Colonic mucosa (tissue), 4 donors: ENCODE data around the gene IGF2R. TPM values are rescaled to one million over a fixed set of nuclear protein-coding genes. Genes with fewer than 3 reads are reported as not detected.
"Not testable (repeated sequence)": the region's sequence is repeated elsewhere in the genome, so short reads cannot be mapped to it uniquely, and the experiment has no call there.

Experiments used
- DNase-seq: peaks from one replicate; pipeline ENCODE4 v3.0.0-alpha.2; 2020
- H3K27ac ChIP-seq: fragments of 200-600 bp; one replicate; pipeline ENCODE4 v1.8.0; 2021
- H3K27me3 ChIP-seq: fragments of 200-600 bp; one replicate; pipeline ENCODE4 v1.8.0; 2021
- H3K36me3 ChIP-seq: fragments of 200-600 bp; one replicate; pipeline ENCODE4 v1.8.0; 2021
- H3K4me1 ChIP-seq: fragments of 200-600 bp; one replicate; pipeline ENCODE4 v1.8.0; 2021; ENCODE audit warnings: mild to moderate bottlenecking
- H3K4me3 ChIP-seq: fragments of 200-600 bp; one replicate; pipeline ENCODE4 v1.8.0; 2021
- H3K9ac ChIP-seq, 2 donors: one replicate each; pipeline ENCODE4 v1.7.0; 2013; ENCODE audit warnings: control low read depth in 2 of 2, low read depth in 2 of 2, low read length in 2 of 2
- H3K9me3 ChIP-seq: fragments of 200-600 bp; one replicate; pipeline ENCODE4 v1.8.0; 2021
- intact Hi-C: fragments of 100-400 bp; cut with DNase I; formaldehyde crosslinking; loops from one replicate; pipeline ENCODE4 v1.14.1; 2022
- total RNA-seq, 2 donors: library from RNA; stranded (reverse); fragmentation: NEBNext Ultra II Directional in 1 of 2; extraction: Animal tissue kit (Norgen Biotek cat#: 25700) in 1 of 2; gene quantifications; one replicate each; pipeline ENCODE4 v1.2.1, GENCODE V29; 2021
- TF ChIP-seq, protein P1 (sequence below): fragments of 200-600 bp; IDR thresholded peaks from one replicate; pipeline ENCODE4 v1.8.0; 2022; ENCODE audit warnings: antibody characterized with exemption, mild to moderate bottlenecking
- donor health status: healthy.
- donor health status: DM: no; HTN: no; CAD: no.
- donor health status: DM: no; HTN: no; CAD: no.

Gene IGF2R
- total RNA-seq, 2 donors from 2014 or later = 73.8 to 84.4 TPM

DNA sequence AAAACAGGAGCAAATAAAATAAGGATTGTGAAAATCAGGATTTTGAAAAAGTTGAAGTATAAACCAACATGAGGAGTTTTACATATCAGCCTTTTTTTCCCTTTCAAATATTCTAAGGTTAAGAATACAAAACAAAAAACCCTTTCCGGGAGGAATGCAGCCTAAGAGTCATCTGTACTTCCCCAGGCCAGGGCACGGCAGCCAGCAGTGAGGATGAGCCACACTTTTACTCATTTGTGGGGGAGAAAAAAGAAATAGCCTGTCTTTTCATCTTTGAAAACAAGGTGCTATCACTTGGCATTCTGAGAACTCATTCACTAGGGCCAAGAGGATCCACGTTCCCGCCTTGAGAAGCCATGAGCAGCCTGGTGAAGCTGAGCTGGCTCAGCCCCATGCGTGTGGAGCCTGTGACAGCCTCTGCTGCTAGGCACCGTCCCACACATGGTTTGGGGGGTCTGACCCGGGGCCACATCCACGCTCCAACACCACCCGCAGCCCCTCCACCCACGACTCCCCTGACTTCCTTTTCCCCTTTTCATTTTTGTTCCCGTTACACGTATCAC, 164.0 kb downstream of the IGF2R start:
- TF ChIP-seq, protein P1, sequence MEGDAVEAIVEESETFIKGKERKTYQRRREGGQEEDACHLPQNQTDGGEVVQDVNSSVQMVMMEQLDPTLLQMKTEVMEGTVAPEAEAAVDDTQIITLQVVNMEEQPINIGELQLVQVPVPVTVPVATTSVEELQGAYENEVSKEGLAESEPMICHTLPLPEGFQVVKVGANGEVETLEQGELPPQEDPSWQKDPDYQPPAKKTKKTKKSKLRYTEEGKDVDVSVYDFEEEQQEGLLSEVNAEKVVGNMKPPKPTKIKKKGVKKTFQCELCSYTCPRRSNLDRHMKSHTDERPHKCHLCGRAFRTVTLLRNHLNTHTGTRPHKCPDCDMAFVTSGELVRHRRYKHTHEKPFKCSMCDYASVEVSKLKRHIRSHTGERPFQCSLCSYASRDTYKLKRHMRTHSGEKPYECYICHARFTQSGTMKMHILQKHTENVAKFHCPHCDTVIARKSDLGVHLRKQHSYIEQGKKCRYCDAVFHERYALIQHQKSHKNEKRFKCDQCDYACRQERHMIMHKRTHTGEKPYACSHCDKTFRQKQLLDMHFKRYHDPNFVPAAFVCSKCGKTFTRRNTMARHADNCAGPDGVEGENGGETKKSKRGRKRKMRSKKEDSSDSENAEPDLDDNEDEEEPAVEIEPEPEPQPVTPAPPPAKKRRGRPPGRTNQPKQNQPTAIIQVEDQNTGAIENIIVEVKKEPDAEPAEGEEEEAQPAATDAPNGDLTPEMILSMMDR = no peak
- intact Hi-C loops = no loop called here
- Histone ChIP-seq H3K9me3 (no peaks in the 10 kb centered on the region), H3K4me1 (no peaks in the 10 kb centered on the region), H3K9ac (no peak overlapping the region), H3K4me3 (no peak overlapping the region), H3K27ac (no peak overlapping the region), H3K36me3 (no peaks in the 10 kb centered on the region), H3K27me3 (no peaks in the 10 kb centered on the region)
- DNase-seq = no peak

DNA sequence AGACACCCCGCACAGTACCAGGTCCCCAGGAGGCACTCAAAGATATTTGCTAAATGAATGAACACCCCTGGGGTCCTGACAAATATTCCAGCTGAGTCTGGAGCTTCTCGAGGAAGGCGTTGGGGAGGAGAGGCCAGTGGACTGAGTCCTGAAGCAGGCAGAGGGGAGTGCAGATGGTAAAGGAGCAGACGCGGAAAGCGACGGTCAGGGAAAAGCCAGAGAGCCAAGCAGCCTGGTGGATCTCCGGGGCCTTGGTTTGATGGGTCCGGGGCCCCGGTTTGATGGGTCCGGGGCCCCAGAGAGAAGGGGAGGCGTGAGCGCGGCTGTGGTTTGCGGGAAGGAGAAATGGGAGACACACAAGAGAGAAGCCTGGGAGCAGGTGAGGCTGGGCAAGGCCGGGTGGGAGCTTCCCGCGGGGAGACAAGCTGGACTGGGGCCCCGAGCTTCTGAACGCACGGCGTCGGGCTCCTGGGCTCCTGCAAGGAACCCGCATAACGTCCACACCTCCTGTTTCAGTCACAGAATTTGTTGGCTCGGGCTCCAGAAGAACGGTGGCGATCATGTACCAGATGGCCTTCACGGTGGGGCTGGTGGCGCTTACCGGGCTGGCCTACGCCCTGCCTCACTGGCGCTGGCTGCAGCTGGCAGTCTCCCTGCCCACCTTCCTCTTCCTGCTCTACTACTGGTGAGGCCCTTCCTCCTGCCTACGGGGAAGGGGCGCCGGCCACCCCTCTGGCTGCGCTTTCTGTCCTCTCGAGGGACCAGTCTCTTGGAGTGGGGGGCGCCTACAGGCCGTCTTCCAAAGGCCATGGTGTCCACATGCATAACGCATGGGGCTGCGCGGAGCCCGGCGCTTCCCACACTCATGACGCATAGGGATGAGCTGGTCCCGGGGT, 164.8 kb downstream of the IGF2R start:
- no peak for DNase-seq
- intact Hi-C loops = no loop called here
- H3K9ac ChIP-seq = no peak overlapping the region
- H3K4me1 ChIP-seq = no peaks in the 10 kb centered on the region
- no peak overlapping the region for H3K4me3 ChIP-seq
- no peaks in the 10 kb centered on the region for H3K36me3 ChIP-seq
- H3K27me3 ChIP-seq = no peaks in the 10 kb centered on the region
- TF ChIP-seq, protein P1 = no peak
- H3K27ac ChIP-seq = no peak overlapping the region
- no peaks in the 10 kb centered on the region for H3K9me3 ChIP-seq

DNA sequence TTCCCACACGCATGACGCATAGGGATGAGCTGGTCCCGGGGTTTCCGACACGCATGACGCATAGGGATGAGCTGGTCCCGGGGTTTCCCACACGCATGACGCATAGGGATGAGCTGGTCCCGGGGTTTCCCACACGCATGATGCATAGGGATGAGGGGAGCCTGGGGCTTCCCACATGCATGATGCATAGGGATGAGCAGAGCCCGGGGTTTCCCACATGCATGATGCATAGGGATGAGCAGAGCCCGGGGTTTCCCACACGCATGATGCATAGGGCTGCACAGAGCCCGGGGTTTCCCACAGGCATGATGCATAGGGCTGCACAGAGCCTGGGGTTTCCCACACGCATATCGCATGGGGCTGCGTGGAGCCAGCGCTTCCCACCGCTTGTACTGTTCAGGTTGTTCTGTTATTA, 165.5 kb downstream of the IGF2R start:
- intact Hi-C loops, H3K27ac ChIP-seq, H3K4me1 ChIP-seq, H3K9me3 ChIP-seq, H3K27me3 ChIP-seq, H3K36me3 ChIP-seq, H3K4me3 ChIP-seq, H3K9ac ChIP-seq, DNase-seq: not testable (repeated sequence)

DNA sequence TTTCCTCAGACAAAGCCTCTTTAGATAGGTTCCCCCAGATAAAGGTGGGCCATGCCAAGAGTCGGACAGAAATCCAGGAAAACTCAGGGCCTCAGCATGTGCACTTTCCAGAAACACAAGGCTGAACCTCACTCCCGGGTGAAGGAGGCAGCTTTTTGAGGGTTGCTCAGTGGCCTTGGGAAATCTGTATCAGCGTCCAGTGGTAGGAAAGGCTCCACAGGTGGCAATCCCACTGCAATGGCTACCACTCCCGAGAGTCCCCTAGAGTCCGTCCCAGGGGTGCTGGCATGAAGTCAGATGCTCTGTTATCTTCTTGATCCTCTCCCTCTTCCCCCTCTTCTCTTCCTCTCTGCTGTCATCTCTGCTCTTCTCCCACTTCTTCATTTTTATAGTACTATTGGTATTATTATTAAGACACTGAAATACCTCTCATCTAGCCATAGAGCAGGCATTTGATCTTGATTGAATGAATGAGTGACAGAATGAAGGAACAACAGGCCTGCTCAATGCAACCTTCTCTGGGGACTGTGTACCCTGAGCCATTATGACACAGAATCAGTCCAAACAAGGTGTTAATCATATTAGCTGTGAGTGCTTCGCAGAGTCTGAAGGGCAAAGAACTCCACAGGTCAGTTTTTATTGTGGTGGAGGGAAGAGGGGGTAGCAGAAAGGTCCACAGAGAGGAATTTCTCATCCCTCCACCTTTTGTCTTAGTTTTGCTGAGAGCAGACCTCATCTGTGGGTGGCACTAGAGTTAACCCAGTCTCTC, 166.1 kb downstream of the IGF2R start:
- H3K36me3 ChIP-seq = no peaks in the 10 kb centered on the region
- TF ChIP-seq, protein P1 = no peak
- no peaks in the 10 kb centered on the region for H3K9me3 ChIP-seq
- no peak overlapping the region for H3K27ac ChIP-seq
- no peak overlapping the region for H3K4me3 ChIP-seq
- intact Hi-C loops = no loop called here
- DNase-seq = no peak
- no peaks in the 10 kb centered on the region for H3K4me1 ChIP-seq
- H3K9ac ChIP-seq = no peak overlapping the region
- H3K27me3 ChIP-seq = no peaks in the 10 kb centered on the region

DNA sequence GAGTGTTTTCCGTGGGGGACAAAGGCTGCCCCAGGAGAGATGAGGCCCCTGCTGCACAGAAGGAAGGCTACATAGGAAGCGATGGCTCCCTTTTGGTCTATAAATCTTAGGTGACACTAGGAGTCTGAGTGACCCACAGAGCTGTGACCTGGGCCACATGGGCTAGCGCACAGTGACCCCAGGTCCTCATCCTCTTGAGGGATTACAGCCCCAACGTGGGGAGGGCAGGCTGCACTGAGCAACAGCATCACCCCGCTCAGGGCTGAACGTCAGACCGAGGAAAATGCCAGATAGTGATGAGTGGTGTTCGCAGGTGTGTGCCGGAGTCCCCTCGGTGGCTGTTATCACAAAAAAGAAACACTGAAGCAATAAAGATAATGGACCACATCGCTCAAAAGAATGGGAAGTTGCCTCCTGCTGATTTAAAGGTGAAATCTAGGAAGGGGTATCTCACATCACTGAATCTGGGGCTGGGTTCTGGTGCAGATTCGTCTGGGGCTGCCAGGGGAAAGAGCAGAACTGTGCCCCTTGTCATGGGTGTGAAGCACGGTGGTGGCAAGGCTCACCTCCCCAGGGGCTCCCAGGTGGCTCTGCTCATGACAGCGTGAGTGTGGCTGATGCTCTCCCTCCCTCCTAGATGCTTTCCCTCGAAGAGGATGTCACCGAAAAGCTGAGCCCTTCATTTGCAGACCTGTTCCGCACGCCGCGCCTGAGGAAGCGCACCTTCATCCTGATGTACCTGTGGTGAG, 167.2 kb downstream of the IGF2R start:
- Histone ChIP-seq H3K36me3 (no peaks in the 10 kb centered on the region), H3K9me3 (no peaks in the 10 kb centered on the region), H3K4me3 (no peak overlapping the region), H3K9ac (no peak overlapping the region), H3K27ac (no peak overlapping the region), H3K27me3 (no peaks in the 10 kb centered on the region), H3K4me1 (no peaks in the 10 kb centered on the region)
- intact Hi-C loops = loop anchor here (2.0 kb wide), 1 partner anchor 321 kb away; no protein-coding TSS in a partner anchor
- DNase-seq = no peak
- TF ChIP-seq, protein P1 = no peak
